Small intestine (tissue), 7 donors: ENCODE data around the gene CACNB2. TPM values are rescaled to one million over a fixed set of nuclear protein-coding genes. Genes with fewer than 3 reads are reported as not detected.

ENCODE experiments used
- DNase-seq, 2 donors: peaks; one replicate each; pipeline versions ENCODE4 v3.0.0 to v3.0.0-alpha.2; 2013
- FAIRE-seq: peaks from 2 replicates; lab custom pipeline; 2012; peaks lifted over from hg19 to GRCh38; lab: Jason Lieb, UNC
- H3K27ac ChIP-seq, 3 donors: one replicate each; pipeline ENCODE4 v1.5.1; 2013; ENCODE audit warnings: low read length in 2 of 3, mild to moderate bottlenecking in 2 of 3, control low read depth in 1 of 3, inconsistent platforms in 1 of 3, low read depth in 1 of 3, moderate library complexity in 1 of 3
- H3K27me3 ChIP-seq, 3 donors: one replicate each; pipeline ENCODE4 v1.6.1; 2013; ENCODE audit warnings: low read length in 3 of 3, inconsistent platforms in 1 of 3; ENCODE audit not compliant: control insufficient read depth in 3 of 3, insufficient read depth in 3 of 3
- H3K36me3 ChIP-seq, 3 donors: one replicate each; pipeline ENCODE4 v1.6.1; 2013; ENCODE audit warnings: low read length in 3 of 3, inconsistent platforms in 1 of 3, low read depth in 1 of 3, mild to moderate bottlenecking in 1 of 3, moderate library complexity in 1 of 3; ENCODE audit not compliant: control insufficient read depth in 3 of 3, insufficient read depth in 2 of 3
- H3K4me1 ChIP-seq, 3 donors: one replicate each; pipeline ENCODE4 v1.6.1; 2013; ENCODE audit warnings: low read length in 2 of 3, inconsistent platforms in 1 of 3, low read depth in 1 of 3, mild to moderate bottlenecking in 1 of 3, moderate library complexity in 1 of 3; ENCODE audit not compliant: control insufficient read depth in 3 of 3, insufficient read depth in 2 of 3
- H3K4me3 ChIP-seq, 3 donors: one replicate each; pipeline ENCODE4 v1.5.1; 2013; ENCODE audit warnings: low read length in 3 of 3, control low read depth in 1 of 3, inconsistent platforms in 1 of 3, low read depth in 1 of 3, mild to moderate bottlenecking in 1 of 3, moderate library complexity in 1 of 3
- H3K9me3 ChIP-seq, 2 donors: one replicate each; pipeline ENCODE4 v1.6.1; 2013; ENCODE audit warnings: low read depth in 1 of 2, low read length in 1 of 2; ENCODE audit not compliant: control insufficient read depth in 2 of 2, insufficient read depth in 1 of 2
- WGBS, 3 donors: extraction: QIAGEN DNeasy Blood & Tissue Kit; methylation state at CpG; one replicate each; pipeline ENCODE4 v1.1.7; 2013; 5-methylcytosine and 5-hydroxymethylcytosine counted together
- polyA plus RNA-seq, 4 donors: library from polyadenylated mRNA; stranded (reverse) in 3 of 4; unstranded in 1 of 4; fragments of 200-250 nt in 3 of 4; fragments of 120-200 nt in 1 of 4; gene quantifications; one replicate each; pipeline versions ENCODE4 v1.2.1 to v1.2.3, GENCODE V29; 2013
- donor health status: healthy with polysubstance abuse.
- donor health status: control.
- donor health status: control.
- donor health status: Bipolar disorder and iron deficiency.
- donor health status: healthy.

Gene CACNB2
- polyA plus RNA-seq, 4 donors: 0.27 to 18.4 (median 2.3) TPM

DNA sequence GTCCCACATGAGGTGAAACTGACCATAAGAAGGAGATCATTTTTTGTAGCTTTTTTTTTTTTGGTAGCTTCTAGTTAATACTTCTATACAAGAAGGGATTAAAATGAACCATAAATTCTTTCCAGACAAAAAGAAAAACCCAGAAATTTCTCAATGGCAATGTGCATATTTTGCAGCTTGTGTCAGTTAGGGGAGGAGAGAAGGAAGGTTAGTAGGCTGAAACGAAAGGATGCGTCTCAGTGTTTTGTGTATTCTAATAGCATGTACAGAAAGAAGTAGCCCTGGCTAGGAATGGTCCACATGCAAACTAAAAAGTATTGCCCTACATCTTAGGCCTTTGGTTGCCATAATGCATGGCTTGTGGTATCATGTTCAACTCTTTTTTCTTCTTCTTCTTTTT is 90.6 kb downstream of the CACNB2 start:
- Histone ChIP-seq H3K27me3 (no peaks in the 10 kb centered on the region), H3K27ac (no peak overlapping the region), H3K36me3 (no peaks in the 10 kb centered on the region), H3K9me3 (no peaks in the 10 kb centered on the region), H3K4me3 (no peak overlapping the region), H3K4me1 (no peaks in the 10 kb centered on the region)
- DNase-seq: no peak
- no peak for FAIRE-seq
- WGBS, 3 donors: 83 to 100% (median 94%) methylated on average over 2 of the region's 2 CpGs

DNA sequence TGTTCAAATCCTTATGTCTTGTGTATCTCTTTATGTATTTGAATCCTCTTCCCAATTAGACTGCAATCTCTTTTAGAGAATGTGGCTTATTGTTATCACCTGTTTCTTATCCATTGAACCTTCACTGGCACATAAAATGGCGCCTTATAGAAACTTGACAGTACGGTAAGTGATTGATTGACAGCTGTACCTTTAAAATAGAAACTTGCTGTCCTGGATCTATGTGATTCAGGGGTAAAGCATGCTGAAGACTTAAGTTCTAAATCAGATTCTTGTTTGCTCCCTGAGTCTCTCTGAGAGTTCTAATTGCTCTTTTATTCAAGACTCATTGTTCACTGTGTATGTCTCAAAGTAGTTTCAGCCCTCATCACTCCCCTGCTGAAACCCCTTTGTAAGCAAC is 91.3 kb downstream of the CACNB2 start:
- no peaks in the 10 kb centered on the region for H3K36me3 ChIP-seq
- DNase-seq (no peak), FAIRE-seq (no peak)
- H3K4me1 ChIP-seq: no peaks in the 10 kb centered on the region
- H3K4me3 ChIP-seq: no peak overlapping the region
- no peaks in the 10 kb centered on the region for H3K27me3 ChIP-seq
- 93 to 97% (median 95%) methylated on average over 2 of the region's 2 CpGs for WGBS, 3 donors
- H3K9me3 ChIP-seq: no peaks in the 10 kb centered on the region
- H3K27ac ChIP-seq: no peak overlapping the region

DNA sequence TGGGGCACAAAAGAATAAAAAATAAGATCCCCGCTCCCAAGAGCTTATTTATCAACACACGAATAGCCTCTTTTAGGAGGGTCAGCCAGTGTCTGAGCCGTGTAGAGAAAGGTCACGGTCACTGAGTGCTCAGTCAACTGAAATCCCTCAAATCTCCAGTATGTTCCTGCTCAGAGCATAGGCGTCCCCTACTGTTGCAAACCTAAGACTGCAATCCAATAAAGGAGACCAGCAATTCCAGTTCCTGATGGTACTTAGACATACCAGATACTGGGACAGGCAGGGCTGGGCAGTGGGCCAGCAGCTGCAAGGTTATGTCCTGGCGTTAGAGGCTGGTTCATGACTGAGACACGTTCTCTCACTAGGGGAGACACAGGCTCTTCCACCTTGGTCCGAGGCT is 93.6 kb downstream of the CACNB2 start:
- 78 to 81% (median 78%) methylated on average over 8 of the region's 8 CpGs for WGBS, 3 donors
- Histone ChIP-seq H3K27ac (no peak overlapping the region), H3K4me1 (no peaks in the 10 kb centered on the region), H3K36me3 (no peaks in the 10 kb centered on the region), H3K4me3 (no peak overlapping the region), H3K9me3 (no peaks in the 10 kb centered on the region), H3K27me3 (no peaks in the 10 kb centered on the region)
- DNase-seq: no peak
- FAIRE-seq: no peak

DNA sequence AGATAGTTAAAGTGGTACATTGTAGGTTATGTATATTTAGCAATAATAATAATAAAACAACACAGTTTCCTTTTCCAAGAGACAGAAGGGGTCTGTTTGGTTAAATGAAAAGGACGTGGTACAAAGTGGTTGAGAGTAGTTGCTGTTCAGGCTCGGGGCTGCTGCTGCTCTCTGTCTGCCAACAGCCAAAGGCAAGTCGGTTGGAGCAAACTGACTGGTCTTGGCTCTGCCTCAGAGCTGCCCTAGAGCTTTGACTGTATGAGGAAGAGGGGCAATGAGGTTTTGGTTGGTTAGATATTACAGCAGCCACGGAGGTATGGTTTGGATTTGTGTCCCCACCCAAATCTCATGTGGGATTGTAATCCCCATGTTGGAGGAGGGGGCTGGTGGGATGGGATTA is 95.3 kb downstream of the CACNB2 start:
- no peak for FAIRE-seq
- H3K36me3 ChIP-seq: no peaks in the 10 kb centered on the region
- no peak for DNase-seq
- H3K27ac ChIP-seq: no peak overlapping the region
- H3K27me3 ChIP-seq: no peaks in the 10 kb centered on the region
- no peaks in the 10 kb centered on the region for H3K4me1 ChIP-seq
- no peaks in the 10 kb centered on the region for H3K9me3 ChIP-seq
- H3K4me3 ChIP-seq: no peak overlapping the region
- WGBS, 3 donors: 77 to 90% (median 84%) methylated on average over 4 of the region's 4 CpGs

DNA sequence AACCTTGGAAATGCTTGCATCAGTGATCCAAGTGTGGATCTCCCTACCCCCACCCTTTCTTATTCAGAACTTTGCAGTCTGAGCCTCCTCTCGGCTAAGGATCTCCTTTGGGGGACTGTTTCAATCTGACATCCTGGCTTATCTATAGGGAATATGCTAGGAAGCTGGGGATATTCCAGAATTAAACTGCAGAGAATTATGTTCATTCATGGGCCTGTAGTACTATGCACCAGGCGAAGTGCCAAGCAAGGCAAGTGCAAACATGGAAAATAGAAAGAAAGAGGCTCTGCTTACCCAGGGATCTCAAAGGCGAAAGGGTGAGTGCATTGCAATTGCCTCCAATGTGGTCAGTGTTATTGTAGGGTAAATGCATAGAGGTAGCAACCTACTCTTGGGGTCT is 96.5 kb downstream of the CACNB2 start:
- WGBS, 3 donors: 73 to 85% (median 74%) methylated on average over 3 of the region's 3 CpGs
- no peak for FAIRE-seq
- H3K27me3 ChIP-seq: no peaks in the 10 kb centered on the region
- no peaks in the 10 kb centered on the region for H3K4me1 ChIP-seq
- H3K9me3 ChIP-seq: no peaks in the 10 kb centered on the region
- H3K36me3 ChIP-seq: no peaks in the 10 kb centered on the region
- no peak for DNase-seq
- H3K27ac ChIP-seq: no peak overlapping the region
- H3K4me3 ChIP-seq: no peak overlapping the region

DNA sequence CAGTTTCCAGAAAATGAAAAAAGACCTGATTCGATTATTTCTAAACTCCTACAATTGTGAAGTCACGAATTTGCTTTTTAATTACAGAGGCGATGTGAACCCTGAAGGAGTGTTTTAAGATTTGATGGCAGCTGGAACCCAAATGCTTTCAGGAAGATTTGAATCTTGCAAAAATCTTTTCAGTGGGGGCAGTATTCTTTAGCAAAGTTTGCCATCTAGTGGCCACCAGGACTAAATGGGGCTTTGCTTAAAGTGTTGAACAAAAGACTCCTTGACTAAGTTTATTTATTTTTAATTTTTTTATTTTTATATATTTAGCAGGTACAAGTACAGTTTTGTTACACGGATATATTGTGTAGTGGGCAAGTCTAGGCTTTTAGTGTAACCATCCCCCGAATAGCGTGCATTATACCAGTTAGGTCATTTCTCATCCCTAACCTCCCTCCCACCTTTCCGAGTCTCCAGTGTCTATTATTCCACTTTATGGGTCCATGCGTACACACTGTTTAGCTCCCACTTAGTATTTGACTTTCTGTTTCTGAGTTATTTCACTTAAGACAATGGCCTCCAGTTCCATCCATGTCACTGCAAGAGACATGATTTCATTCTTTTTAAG is 98.8 kb downstream of the CACNB2 start:
- Histone ChIP-seq H3K36me3 (no peaks in the 10 kb centered on the region), H3K4me3 (no peak overlapping the region), H3K27me3 (no peaks in the 10 kb centered on the region), H3K27ac (no peak overlapping the region), H3K4me1 (no peaks in the 10 kb centered on the region), H3K9me3 (peaks cover 0 to 9% of the 10 kb centered on the region in 2 donors)
- FAIRE-seq (no peak), DNase-seq (peak; percentile 26 to 36)
- WGBS, 3 donors: 61 to 76% (median 73%) methylated on average over 8 of the region's 8 CpGs

DNA sequence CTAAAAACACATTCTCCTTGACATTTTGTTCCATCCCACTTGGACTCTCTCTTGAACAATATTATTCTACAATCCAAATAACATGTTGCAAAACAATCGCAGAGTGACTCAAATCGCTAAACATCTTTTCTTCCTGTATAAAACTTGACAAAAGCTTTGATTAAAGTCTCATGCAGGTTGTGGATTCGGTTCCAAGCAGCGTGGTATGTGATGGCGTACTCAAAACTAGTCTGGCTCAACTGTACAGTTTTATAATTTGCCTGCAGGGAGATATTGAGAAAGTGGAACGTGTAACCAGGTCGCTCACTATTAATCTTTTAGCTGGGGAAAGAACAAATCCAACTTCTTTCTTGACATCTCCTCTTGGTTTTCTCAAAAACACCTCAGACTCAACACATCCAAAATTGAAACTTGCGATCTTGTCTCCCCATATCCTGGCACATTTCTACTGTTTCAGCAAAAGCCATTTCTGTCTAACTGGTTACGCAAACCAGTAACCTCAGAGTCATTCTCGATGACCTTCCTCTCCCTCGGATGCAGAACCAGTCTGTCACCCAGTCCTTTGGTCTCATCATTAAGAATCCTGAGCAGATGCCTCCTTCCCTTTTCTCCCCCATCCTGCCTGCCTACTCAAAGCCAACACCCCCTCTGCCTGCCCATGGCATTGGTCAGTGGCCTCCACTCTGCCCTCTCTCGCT is 100.1 kb downstream of the CACNB2 start:
- WGBS, 3 donors: 83 to 89% (median 89%) methylated on average over 12 of the region's 12 CpGs
- DNase-seq (no peak), FAIRE-seq (no peak)
- no peaks in the 10 kb centered on the region for H3K27me3 ChIP-seq
- H3K4me3 ChIP-seq: no peak overlapping the region
- no peaks in the 10 kb centered on the region for H3K4me1 ChIP-seq
- no peak overlapping the region for H3K27ac ChIP-seq
- no peaks in the 10 kb centered on the region for H3K36me3 ChIP-seq
- peaks cover 0 to 12% of the 10 kb centered on the region in 2 donors for H3K9me3 ChIP-seq

DNA sequence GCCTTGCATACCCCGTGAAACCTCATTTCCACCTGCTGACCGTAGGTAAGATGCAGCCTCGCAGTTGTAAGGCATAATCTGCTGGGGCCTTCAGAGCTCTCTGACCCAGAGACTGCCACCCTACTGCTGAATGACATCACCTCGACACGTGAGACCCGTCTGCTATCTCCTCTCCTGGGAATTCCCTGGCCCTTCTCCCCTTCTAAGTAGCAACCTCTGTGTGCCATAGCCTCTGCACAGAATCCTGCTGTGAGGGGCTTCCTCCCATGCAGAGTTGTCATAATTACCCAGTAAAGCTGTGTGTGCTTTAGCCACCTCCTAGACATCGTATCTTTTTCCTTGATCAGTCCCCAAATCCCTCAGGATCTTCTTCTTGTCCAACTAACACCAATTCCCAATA is 106.7 kb downstream of the CACNB2 start:
- Histone ChIP-seq H3K27me3 (no peaks in the 10 kb centered on the region), H3K27ac (no peak overlapping the region), H3K4me1 (no peaks in the 10 kb centered on the region), H3K36me3 (no peaks in the 10 kb centered on the region), H3K9me3 (peaks cover 0 to 12% of the 10 kb centered on the region in 2 donors), H3K4me3 (no peak overlapping the region)
- no peak for FAIRE-seq
- WGBS, 3 donors: 86 to 92% (median 91%) methylated on average over 7 of the region's 7 CpGs
- no peak for DNase-seq
